ENCODE data around the gene HEXIM2.

HEXIM2 gene

DNA sequence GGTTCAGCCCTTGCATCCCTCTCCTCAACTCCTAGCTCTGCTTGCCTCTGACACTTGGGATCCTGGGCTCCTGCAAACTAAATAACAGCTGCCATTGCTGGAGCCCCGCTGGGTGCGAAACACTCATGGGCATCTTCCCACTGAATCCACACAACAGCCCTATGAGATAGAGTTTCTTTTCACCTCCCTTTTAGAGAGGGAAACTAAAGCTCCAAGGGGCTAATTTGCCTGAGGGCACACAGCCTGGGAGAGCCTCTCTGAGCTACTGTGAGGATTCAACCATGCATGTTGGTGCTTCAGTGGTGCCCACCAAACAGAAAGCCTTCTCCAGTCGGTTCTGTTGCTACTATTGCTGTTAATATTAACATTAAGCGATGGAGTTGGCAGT lies 22.1 kb upstream of the HEXIM2 start:
- POLR2A ChIA-PET = interaction anchor here (1.6 kb wide), 1 partner anchor 10 kb away, joined by 27 read pairs; the partner anchor contains the start of gene HEXIM1
- no peak for DNase-seq (ENCODE audit: extremely low spot score)
- CTCF ChIA-PET = interaction anchor here (0.9 to 13.5 kb wide), 3 partner anchors 10 to 360 kb away, joined by 3 to 316 read pairs (median 6); partner anchors contain the start of gene HEXIM1
- no peak for TF ChIP-seq CTCF (IDR thresholded peaks at IDR 0.05; ENCODE audit: control extremely low read depth, extremely low read depth, low read depth, missing control alignments)

DNA sequence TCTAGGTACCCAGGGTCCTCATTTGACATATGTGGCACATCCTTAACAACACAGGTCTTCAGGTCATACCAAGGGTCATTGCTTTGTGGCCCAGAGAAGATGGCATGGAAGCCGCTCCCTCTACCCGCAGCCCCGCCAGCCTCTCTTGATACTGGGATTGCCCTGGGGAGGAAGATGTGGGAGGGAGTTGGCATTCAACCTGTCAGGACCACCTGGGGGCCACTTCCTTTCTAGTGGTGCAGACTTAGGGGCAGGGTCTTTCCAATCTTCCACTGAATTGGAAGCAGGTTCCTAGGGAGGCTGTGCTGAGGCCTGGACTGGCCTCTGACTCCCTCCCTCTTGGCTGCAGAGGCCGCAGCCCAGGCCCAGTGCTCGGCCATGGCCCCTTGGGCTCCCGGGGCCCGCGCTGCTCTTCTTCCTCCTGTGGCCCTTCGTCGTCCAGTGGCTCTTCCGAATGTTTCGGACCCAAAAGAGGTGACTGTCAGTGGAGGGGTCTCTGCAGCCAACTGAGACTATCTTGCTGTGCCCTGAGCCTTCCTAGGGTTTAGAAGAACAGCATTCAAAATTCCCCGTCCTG lies 18.5 kb upstream of the HEXIM2 start:
- CTCF ChIA-PET = interaction anchor here (1.4 to 3.5 kb wide), 3 partner anchors 8 to 54 kb away, joined by 3 to 36 read pairs (median 16); partner anchors contain the start of gene ACBD4
- no peak for DNase-seq (ENCODE audit: extremely low spot score)
- POLR2A ChIA-PET = interaction anchor here (0.7 to 1.6 kb wide), 2 partner anchors 18 to 19 kb away, joined by 3 to 6 read pairs; partner anchors contain the start of gene HEXIM2
- TF ChIP-seq CTCF (IDR thresholded peaks at IDR 0.05; ENCODE audit: control extremely low read depth, extremely low read depth, low read depth, missing control alignments) = no peak

DNA sequence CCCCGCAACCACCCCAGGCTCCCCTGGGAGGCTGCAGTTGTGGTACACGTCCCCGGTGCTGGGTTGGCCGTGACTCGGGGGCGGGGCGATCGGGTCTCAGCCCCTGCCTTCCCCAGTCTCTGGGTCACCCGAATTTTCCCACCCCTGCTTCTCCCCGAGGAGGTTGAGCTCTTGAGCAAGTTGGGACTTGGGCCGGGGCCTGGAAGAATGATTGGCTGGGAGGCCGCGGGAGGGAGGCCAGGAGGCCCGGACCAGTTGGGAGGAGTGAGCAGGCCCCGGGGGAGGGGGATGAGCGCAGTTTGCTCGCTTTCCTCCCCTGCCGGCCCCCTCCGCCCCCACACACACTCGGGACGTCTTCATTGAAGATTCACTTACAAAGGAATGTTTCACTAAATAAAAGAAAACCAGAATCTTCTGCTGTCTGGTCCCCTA lies 17.9 kb upstream of the HEXIM2 start:
- ChIA-PET POLR2A (interaction anchor here (0.9 to 1.6 kb wide), 2 partner anchors 8 to 18 kb away, joined by 3 to 6 read pairs; partner anchors contain the start of genes ACBD4 and HEXIM2), CTCF (interaction anchor here (1.2 to 3.5 kb wide), 4 partner anchors 9 to 54 kb away, joined by 3 to 36 read pairs (median 10); partner anchors contain the start of gene ACBD4)
- no peak for DNase-seq (ENCODE audit: extremely low spot score)
- TF ChIP-seq CTCF (IDR thresholded peaks at IDR 0.05; ENCODE audit: control extremely low read depth, extremely low read depth, low read depth, missing control alignments) = no peak

- no peak for DNase-seq (ENCODE audit: extremely low spot score)
- ChIA-PET POLR2A (interaction anchor here (0.9 to 1.6 kb wide), 2 partner anchors 9 to 17 kb away, joined by 3 to 6 read pairs; partner anchors contain the start of genes ACBD4 and HEXIM2), CTCF (interaction anchor here (1.2 to 3.5 kb wide), 4 partner anchors 9 to 53 kb away, joined by 3 to 36 read pairs (median 10); partner anchors contain the start of gene ACBD4)
- no peak for TF ChIP-seq CTCF (IDR thresholded peaks at IDR 0.05; ENCODE audit: control extremely low read depth, extremely low read depth, low read depth, missing control alignments)
These were observed 17.3 kb upstream of the HEXIM2 start for GRCh38 chr17:45144199-45145034.

DNA sequence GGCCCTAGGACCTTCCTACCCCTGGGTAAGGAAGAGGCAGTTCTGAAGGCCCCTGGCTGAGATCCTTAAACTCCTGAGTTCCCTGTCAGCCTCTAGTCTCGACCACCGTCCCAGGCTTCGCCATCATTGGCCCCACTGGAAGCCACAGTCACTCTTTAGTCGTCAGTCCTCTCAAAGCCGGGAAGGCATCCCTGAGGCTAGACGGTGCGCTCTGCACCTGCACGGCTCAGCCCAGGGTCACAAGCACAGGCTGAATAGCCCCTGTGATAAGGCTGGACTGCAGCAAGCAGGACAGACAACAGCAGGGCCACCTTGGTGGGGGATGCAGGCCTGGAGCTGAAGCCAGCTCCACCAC lies 16.7 kb upstream of the HEXIM2 start:
- CTCF ChIA-PET = interaction anchor here (0.9 to 11.1 kb wide), 4 partner anchors 10 to 53 kb away, joined by 3 to 190 read pairs (median 26); partner anchors contain the start of genes ACBD4 and PLCD3
- POLR2A ChIA-PET = interaction anchor here (1.1 to 1.6 kb wide), 2 partner anchors 10 to 17 kb away, joined by 6 to 8 read pairs; partner anchors contain the start of gene HEXIM2
- DNase-seq (ENCODE audit: extremely low spot score) = no peak
- no peak for TF ChIP-seq CTCF (IDR thresholded peaks at IDR 0.05; ENCODE audit: control extremely low read depth, extremely low read depth, low read depth, missing control alignments)

GRCh38 chr17:45146166-45146565 lies 15.5 kb upstream of the HEXIM2 start:
- no peak for DNase-seq (ENCODE audit: extremely low spot score)
- CTCF ChIA-PET = interaction anchor here (3.5 to 11.1 kb wide), 2 partner anchors 11 to 52 kb away, joined by 16 to 190 read pairs; partner anchors contain the start of genes ACBD4 and PLCD3
- no peak for TF ChIP-seq CTCF (IDR thresholded peaks at IDR 0.05; ENCODE audit: control extremely low read depth, extremely low read depth, low read depth, missing control alignments)
- POLR2A ChIA-PET = interaction anchor here (1.1 kb wide), 1 partner anchor 9 kb away, joined by 8 read pairs; no protein-coding TSS in a partner anchor

All from GM10248 (cell line).